Gastrocnemius medialis (tissue), 4 donors: ENCODE results near the gene PTGES2. TPM values are rescaled to one million over a fixed set of nuclear protein-coding genes. Genes with fewer than 3 reads are reported as not detected.

Source experiments
- ATAC-seq, 2 donors: fragments of 150-250 bp; one replicate each; pipeline ENCODE4 v1.9.1; 2016
- DNase-seq, 2 donors: peaks; one replicate each; pipeline ENCODE4 v3.0.0-alpha.2; 2019
- H3K27ac ChIP-seq, 4 donors: fragments of 200-600 bp; sonication (generic); 1 replicate in 1 of 4; 2 replicates in 3 of 4; pipeline ENCODE4 v1.5.1; 2016 to 2018; ENCODE audit warnings: mild to moderate bottlenecking in 2 of 4, moderate library complexity in 1 of 4
- H3K27me3 ChIP-seq, 3 donors: fragments of 200-600 bp; sonication (generic) in 2 of 3; 1 replicate in 1 of 3; 2 replicates in 2 of 3; pipeline versions ENCODE4 v1.5.1 to v1.6.0; 2016 to 2019; ENCODE audit warnings: mild to moderate bottlenecking in 1 of 3, moderate library complexity in 1 of 3
- H3K36me3 ChIP-seq, 2 donors: fragments of 200-600 bp; sonication (generic) in 1 of 2; one replicate each; pipeline ENCODE4 v1.5.1; 2017 to 2018
- H3K4me1 ChIP-seq, 2 donors: fragments of 200-600 bp; sonication (generic) in 1 of 2; one replicate each; pipeline ENCODE4 v1.5.1; 2016 to 2017; ENCODE audit warnings: mild to moderate bottlenecking in 2 of 2
- H3K4me3 ChIP-seq, 4 donors: fragments of 200-600 bp; sonication (generic) in 3 of 4; 1 replicate in 1 of 4; 2 replicates in 3 of 4; pipeline ENCODE4 v1.5.1; 2016 to 2019; ENCODE audit warnings: mild to moderate bottlenecking in 2 of 4
- H3K9me3 ChIP-seq, 3 donors: fragments of 200-600 bp; sonication (generic) in 2 of 3; 1 replicate in 1 of 3; 2 replicates in 2 of 3; pipeline ENCODE4 v1.5.1; 2016 to 2019
- POLR2A ChIP-seq, 2 donors: fragments of 450-650 bp; IDR thresholded peaks; one replicate each; pipeline ENCODE4 v1.6.1; 2017; ENCODE audit warnings: antibody characterized with exemption in 2 of 2, mild to moderate bottlenecking in 2 of 2, moderate library complexity in 2 of 2
- in situ Hi-C, 4 donors: fragments of 200-750 bp; cut with MboI; loops; one replicate each; pipeline versions ENCODE4 v1.15.0 to v1.8.0; 2017; ENCODE audit warnings: low sequenced_read_pairs in 4 of 4
- intact Hi-C: fragments of 100-400 bp; cut with DNase I; formaldehyde crosslinking; loops from one replicate; pipeline ENCODE4 v1.15.1; 2023; ENCODE audit warnings: low total_unique reads
- total RNA-seq, 4 donors: library from RNA; depleted of rRNA; stranded (reverse); fragments of >200 nt; gene quantifications; one replicate each; pipeline versions ENCODE4 v1.1.0 to v1.2.3, GENCODE V29; 2016
- TF ChIP-seq, protein P1 (sequence below), 5 experiments: fragments of 450-650 bp in 3 of 5; fragments of 200-600 bp in 2 of 5; sonication (generic) in 2 of 5; IDR thresholded peaks in 4 of 5; conservative IDR thresholded peaks in 1 of 5; 1 replicate in 4 of 5; 2 replicates in 1 of 5; pipeline ENCODE4 v1.5.1; 2016 to 2019; ENCODE audit warnings: antibody characterized with exemption in 5 of 5, mild to moderate bottlenecking in 3 of 5, moderate library complexity in 3 of 5

PTGES2 gene
- total RNA-seq, 4 donors from 2014 or later, result 95.2 to 266 (median 155) TPM

GRCh38 chr9:128070874-128071273, 56.7 kb downstream of the PTGES2 start:
- Histone ChIP-seq H3K4me3 (no peak overlapping the region), H3K27ac (peak overlapping the region in 2 of 4 donors; percentile 4 to 6), H3K36me3 (no peaks in the 10 kb centered on the region), H3K9me3 (no peaks in the 10 kb centered on the region), H3K27me3 (no peaks in the 10 kb centered on the region), H3K4me1 (peaks cover 37 to 56% of the 10 kb centered on the region in 2 donors)
- no peak for DNase-seq
- no peak for ATAC-seq
- in situ Hi-C loops (no loop called here), intact Hi-C loops (no loop called here)
- TF ChIP-seq, protein P1, sequence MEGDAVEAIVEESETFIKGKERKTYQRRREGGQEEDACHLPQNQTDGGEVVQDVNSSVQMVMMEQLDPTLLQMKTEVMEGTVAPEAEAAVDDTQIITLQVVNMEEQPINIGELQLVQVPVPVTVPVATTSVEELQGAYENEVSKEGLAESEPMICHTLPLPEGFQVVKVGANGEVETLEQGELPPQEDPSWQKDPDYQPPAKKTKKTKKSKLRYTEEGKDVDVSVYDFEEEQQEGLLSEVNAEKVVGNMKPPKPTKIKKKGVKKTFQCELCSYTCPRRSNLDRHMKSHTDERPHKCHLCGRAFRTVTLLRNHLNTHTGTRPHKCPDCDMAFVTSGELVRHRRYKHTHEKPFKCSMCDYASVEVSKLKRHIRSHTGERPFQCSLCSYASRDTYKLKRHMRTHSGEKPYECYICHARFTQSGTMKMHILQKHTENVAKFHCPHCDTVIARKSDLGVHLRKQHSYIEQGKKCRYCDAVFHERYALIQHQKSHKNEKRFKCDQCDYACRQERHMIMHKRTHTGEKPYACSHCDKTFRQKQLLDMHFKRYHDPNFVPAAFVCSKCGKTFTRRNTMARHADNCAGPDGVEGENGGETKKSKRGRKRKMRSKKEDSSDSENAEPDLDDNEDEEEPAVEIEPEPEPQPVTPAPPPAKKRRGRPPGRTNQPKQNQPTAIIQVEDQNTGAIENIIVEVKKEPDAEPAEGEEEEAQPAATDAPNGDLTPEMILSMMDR (IDR thresholded peaks at IDR 0.05 in 4 of 5, conservative IDR thresholded peaks at IDR 0.05 in 1 of 5), result no peak
- no peak for TF ChIP-seq POLR2A (IDR thresholded peaks at IDR 0.05)

Other genes starting within 250 kb of the PTGES2 start
- gene ST6GALNAC6, start 228.1 kb downstream of the PTGES2 start, total RNA-seq, result 10 to 100 TPM; 46.7 to 69.3 (median 56.9) TPM
- gene ST6GALNAC4, start 210.7 kb downstream of the PTGES2 start, total RNA-seq, result 10 to 100 TPM; 11.2 to 48.4 (median 23.6) TPM
- gene PIP5KL1, start 197.0 kb downstream of the PTGES2 start, total RNA-seq, result 1 to 10 TPM in 1 of 4 donors, not detected in 3; 4.2 TPM
- 10 to 100 TPM in 1 of 4 donors, 1 to 10 TPM in 3; 4.7 to 10.4 (median 5.9) TPM for gene DPM2, start 189.9 kb downstream of the PTGES2 start, total RNA-seq
- 1 to 10 TPM; 1.8 to 4.5 (median 2.8) TPM for gene EEIG1, start 146.7 kb downstream of the PTGES2 start, total RNA-seq
- 1 to 10 TPM; 3.6 to 7.4 (median 6.9) TPM for gene NAIF1, start 60.4 kb downstream of the PTGES2 start, total RNA-seq
- gene SLC25A25, start 59.5 kb downstream of the PTGES2 start, total RNA-seq, result 10 to 100 TPM; 26.9 to 98.7 (median 46.0) TPM
- gene LCN2, start 21.7 kb upstream of the PTGES2 start, total RNA-seq, result under 1 TPM in 1 of 4 donors, not detected in 3; 1.00 TPM
- gene BBLN, start 32.5 kb upstream of the PTGES2 start, total RNA-seq, result 100 to 1,000 TPM in 3 of 4 donors, 10 to 100 TPM in 1; 73.5 to 145 (median 132) TPM
- 10 to 100 TPM; 47.8 to 61.3 (median 53.0) TPM for gene CIZ1, start 63.8 kb upstream of the PTGES2 start, total RNA-seq
- gene DNM1, start 75.7 kb upstream of the PTGES2 start, total RNA-seq, result 1 to 10 TPM; 1.8 to 3.8 (median 2.0) TPM
- gene GOLGA2, start 148.3 kb upstream of the PTGES2 start, total RNA-seq, result 10 to 100 TPM; 68.9 to 84.6 (median 78.5) TPM
- gene SWI5, start 148.5 kb upstream of the PTGES2 start, total RNA-seq, result 10 to 100 TPM; 12.7 to 23.8 (median 13.5) TPM
- 10 to 100 TPM in 3 of 4 donors, 1 to 10 TPM in 1; 7.1 to 18.1 (median 14.3) TPM for gene TRUB2, start 194.7 kb upstream of the PTGES2 start, total RNA-seq
- 10 to 100 TPM; 25.1 to 42.4 (median 34.3) TPM for gene COQ4, start 195.1 kb upstream of the PTGES2 start, total RNA-seq
- 10 to 100 TPM; 10.9 to 30.4 (median 26.1) TPM for gene SLC27A4, start 212.8 kb upstream of the PTGES2 start, total RNA-seq
- gene URM1, start 243.6 kb upstream of the PTGES2 start, total RNA-seq, result 10 to 100 TPM; 24.1 to 34.1 (median 32.9) TPM